ENCODE data around the gene SLC47A2.

- no peak for TF ChIP-seq CTCF (conservative IDR thresholded peaks at IDR 0.05; ENCODE audit: low read length)
- TF ChIP-seq EZH2phosphoT487 (IDR thresholded peaks at IDR 0.05; ENCODE audit: borderline replicate concordance), result no peak
These were observed 39.0 kb upstream of the SLC47A2 start for GRCh38 chr17:19755392-19755791.

All from Loucy (cell line).